HT1080 (cell line): ENCODE results near the gene SIRPA. TPM values are rescaled to one million over a fixed set of nuclear protein-coding genes. Genes with fewer than 3 reads are reported as not detected.

Experiments
- DNase-seq: peaks from one replicate; pipeline ENCODE4 v3.0.0-alpha.2; 2015; ENCODE audit warnings: low read depth
- polyA plus RNA-seq, 2 experiments: library from polyadenylated mRNA; depleted of rRNA; stranded (reverse); fragments of >200 nt; gene quantifications; 2 replicates each; pipeline ENCODE4 v1.2.3, GENCODE V29; 2015
- total RNA-seq: library from RNA; depleted of rRNA; stranded (reverse); fragments of >200 nt; shearing (Covaris generic); gene quantifications from 2 replicates; pipeline ENCODE4 v1.2.3, GENCODE V29; 2014; rRNA removed

The SIRPA gene
- total RNA-seq = 6.1 and 8.9 TPM in 2 replicates
- polyA plus RNA-seq (2015; cell fraction: cytosol; rRNA removed) = 16.9 and 17.0 TPM in 2 replicates
- polyA plus RNA-seq (2015; cell fraction: nucleus; rRNA removed) = 9.9 and 11.1 TPM in 2 replicates

GRCh38 chr20:1894951-1895673 lies at the start of gene SIRPA:
Gene SIRPA, plus strand, starts transcription at chr20:1895407. Its CDS starts 41 bp downstream, at chr20:1895448.
- DNase-seq = peak; percentile 23

- no peak for DNase-seq
Observed at GRCh38 chr20:1845701-1846100, 49.5 kb upstream of the SIRPA start.

GRCh38 chr20:1846341-1846740 lies 48.9 kb upstream of the SIRPA start:
- no peak for DNase-seq

GRCh38 chr20:1846876-1847275 lies 48.3 kb upstream of the SIRPA start:
- DNase-seq = no peak

- DNase-seq = no peak
Observed at GRCh38 chr20:1847780-1848179, 47.4 kb upstream of the SIRPA start.

GRCh38 chr20:1848373-1848772 lies 46.8 kb upstream of the SIRPA start:
- no peak for DNase-seq

- no peak for DNase-seq
Observed at GRCh38 chr20:1851396-1851795, 43.8 kb upstream of the SIRPA start.

GRCh38 chr20:1853473-1853872 lies 41.7 kb upstream of the SIRPA start:
- no peak for DNase-seq

GRCh38 chr20:1854246-1854645 lies 41.0 kb upstream of the SIRPA start:
- no peak for DNase-seq

- no peak for DNase-seq
Observed at GRCh38 chr20:1855109-1855508, 40.1 kb upstream of the SIRPA start.

- DNase-seq = no peak
Observed at GRCh38 chr20:1855690-1856089, 39.5 kb upstream of the SIRPA start.

- DNase-seq = no peak
Observed at GRCh38 chr20:1856424-1856823, 38.8 kb upstream of the SIRPA start.

GRCh38 chr20:1857466-1857865 lies 37.7 kb upstream of the SIRPA start:
- DNase-seq = no peak

GRCh38 chr20:1858871-1859270 lies 36.3 kb upstream of the SIRPA start:
- DNase-seq = no peak

- DNase-seq = no peak
Observed at GRCh38 chr20:1860446-1860845, 34.8 kb upstream of the SIRPA start.

- DNase-seq = no peak
Observed at GRCh38 chr20:1861347-1861976, 33.7 kb upstream of the SIRPA start.

GRCh38 chr20:1861996-1862662 lies 33.1 kb upstream of the SIRPA start:
- DNase-seq = no peak

GRCh38 chr20:1862663-1863053 lies 32.5 kb upstream of the SIRPA start:
- DNase-seq = no peak

- DNase-seq = no peak
Observed at GRCh38 chr20:1863296-1863695, 31.9 kb upstream of the SIRPA start.

- no peak for DNase-seq
Observed at GRCh38 chr20:1866834-1867233, 28.4 kb upstream of the SIRPA start.

GRCh38 chr20:1867495-1868260 lies 27.5 kb upstream of the SIRPA start:
- no peak for DNase-seq

GRCh38 chr20:1868856-1869255 lies 26.4 kb upstream of the SIRPA start:
- peak; percentile 16 for DNase-seq
